HL-60 (cell line): ENCODE results near the gene SYT6.

ENCODE experiments used
- DNase-seq, 2 experiments: peaks; one replicate each; pipeline ENCODE4 v3.0.0-alpha.2; 2010 to 2020; ENCODE audit warnings: low read depth in 1 of 2, low spot score in 1 of 2
- H3K27ac ChIP-seq: fragments of 250-450 bp; sonication (Bioruptor Pico); replicated peaks from 2 replicates; pipeline ENCODE4 v1.5.1; 2020; ENCODE audit warnings: mild to moderate bottlenecking, moderate library complexity
- H3K27me3 ChIP-seq: fragments of 250-450 bp; sonication (Bioruptor Pico); 2 replicates; pipeline ENCODE4 v1.5.1; 2021; ENCODE audit warnings: mild to moderate bottlenecking, moderate library complexity; ENCODE audit not compliant: insufficient read depth, poor library complexity, severe bottlenecking
- H3K4me3 ChIP-seq: replicated peaks from 2 replicates; pipeline ENCODE4 v1.5.1; 2011; ENCODE audit warnings: mild to moderate bottlenecking, control low read depth, low read length; ENCODE audit not compliant: insufficient read depth
- GABPA ChIP-seq: IDR thresholded peaks from 2 replicates; pipeline ENCODE4 v1.6.1; 2012; ENCODE audit warnings: low read depth
- POLR2AphosphoS5 ChIP-seq: IDR thresholded peaks from 2 replicates; pipeline ENCODE4 v1.6.1; 2012; ENCODE audit warnings: low read depth
- SPI1 ChIP-seq: IDR thresholded peaks from 2 replicates; pipeline ENCODE4 v1.6.1; 2012; ENCODE audit warnings: low read depth, mild to moderate bottlenecking, borderline replicate concordance
- TF ChIP-seq, protein P1 (sequence below): IDR thresholded peaks from 2 replicates; pipeline ENCODE4 v1.6.1; 2012; ENCODE audit warnings: low read depth; ENCODE audit not compliant: insufficient replicate concordance
- TF ChIP-seq, protein P2 (sequence below): IDR thresholded peaks from one replicate; pipeline ENCODE4 v1.5.1; 2011; ENCODE audit warnings: low read length, control low read depth, inconsistent platforms; ENCODE audit not compliant: insufficient read depth

The SYT6 gene

GRCh38 chr1:114134518-114134917 lies 19.2 kb downstream of the SYT6 start:
- Histone ChIP-seq H3K27ac (no peak overlapping the region), H3K4me3 (no peak overlapping the region), H3K27me3 (no peaks in the 10 kb centered on the region)
- no peak for TF ChIP-seq GABPA
- TF ChIP-seq POLR2AphosphoS5: no peak
- TF ChIP-seq, protein P1, sequence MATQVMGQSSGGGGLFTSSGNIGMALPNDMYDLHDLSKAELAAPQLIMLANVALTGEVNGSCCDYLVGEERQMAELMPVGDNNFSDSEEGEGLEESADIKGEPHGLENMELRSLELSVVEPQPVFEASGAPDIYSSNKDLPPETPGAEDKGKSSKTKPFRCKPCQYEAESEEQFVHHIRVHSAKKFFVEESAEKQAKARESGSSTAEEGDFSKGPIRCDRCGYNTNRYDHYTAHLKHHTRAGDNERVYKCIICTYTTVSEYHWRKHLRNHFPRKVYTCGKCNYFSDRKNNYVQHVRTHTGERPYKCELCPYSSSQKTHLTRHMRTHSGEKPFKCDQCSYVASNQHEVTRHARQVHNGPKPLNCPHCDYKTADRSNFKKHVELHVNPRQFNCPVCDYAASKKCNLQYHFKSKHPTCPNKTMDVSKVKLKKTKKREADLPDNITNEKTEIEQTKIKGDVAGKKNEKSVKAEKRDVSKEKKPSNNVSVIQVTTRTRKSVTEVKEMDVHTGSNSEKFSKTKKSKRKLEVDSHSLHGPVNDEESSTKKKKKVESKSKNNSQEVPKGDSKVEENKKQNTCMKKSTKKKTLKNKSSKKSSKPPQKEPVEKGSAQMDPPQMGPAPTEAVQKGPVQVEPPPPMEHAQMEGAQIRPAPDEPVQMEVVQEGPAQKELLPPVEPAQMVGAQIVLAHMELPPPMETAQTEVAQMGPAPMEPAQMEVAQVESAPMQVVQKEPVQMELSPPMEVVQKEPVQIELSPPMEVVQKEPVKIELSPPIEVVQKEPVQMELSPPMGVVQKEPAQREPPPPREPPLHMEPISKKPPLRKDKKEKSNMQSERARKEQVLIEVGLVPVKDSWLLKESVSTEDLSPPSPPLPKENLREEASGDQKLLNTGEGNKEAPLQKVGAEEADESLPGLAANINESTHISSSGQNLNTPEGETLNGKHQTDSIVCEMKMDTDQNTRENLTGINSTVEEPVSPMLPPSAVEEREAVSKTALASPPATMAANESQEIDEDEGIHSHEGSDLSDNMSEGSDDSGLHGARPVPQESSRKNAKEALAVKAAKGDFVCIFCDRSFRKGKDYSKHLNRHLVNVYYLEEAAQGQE: no peak
- TF ChIP-seq SPI1: no peak
- TF ChIP-seq, protein P2, sequence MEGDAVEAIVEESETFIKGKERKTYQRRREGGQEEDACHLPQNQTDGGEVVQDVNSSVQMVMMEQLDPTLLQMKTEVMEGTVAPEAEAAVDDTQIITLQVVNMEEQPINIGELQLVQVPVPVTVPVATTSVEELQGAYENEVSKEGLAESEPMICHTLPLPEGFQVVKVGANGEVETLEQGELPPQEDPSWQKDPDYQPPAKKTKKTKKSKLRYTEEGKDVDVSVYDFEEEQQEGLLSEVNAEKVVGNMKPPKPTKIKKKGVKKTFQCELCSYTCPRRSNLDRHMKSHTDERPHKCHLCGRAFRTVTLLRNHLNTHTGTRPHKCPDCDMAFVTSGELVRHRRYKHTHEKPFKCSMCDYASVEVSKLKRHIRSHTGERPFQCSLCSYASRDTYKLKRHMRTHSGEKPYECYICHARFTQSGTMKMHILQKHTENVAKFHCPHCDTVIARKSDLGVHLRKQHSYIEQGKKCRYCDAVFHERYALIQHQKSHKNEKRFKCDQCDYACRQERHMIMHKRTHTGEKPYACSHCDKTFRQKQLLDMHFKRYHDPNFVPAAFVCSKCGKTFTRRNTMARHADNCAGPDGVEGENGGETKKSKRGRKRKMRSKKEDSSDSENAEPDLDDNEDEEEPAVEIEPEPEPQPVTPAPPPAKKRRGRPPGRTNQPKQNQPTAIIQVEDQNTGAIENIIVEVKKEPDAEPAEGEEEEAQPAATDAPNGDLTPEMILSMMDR: no peak
- no peak for DNase-seq

GRCh38 chr1:114133129-114133528 lies 20.5 kb downstream of the SYT6 start:
- TF ChIP-seq SPI1: no peak
- TF ChIP-seq GABPA: no peak
- no peak for TF ChIP-seq POLR2AphosphoS5
- TF ChIP-seq, protein P1: no peak
- TF ChIP-seq, protein P2: no peak
- H3K27ac ChIP-seq: no peak overlapping the region
- no peak for DNase-seq
- H3K4me3 ChIP-seq: no peak overlapping the region
- no peaks in the 10 kb centered on the region for H3K27me3 ChIP-seq

DNA sequence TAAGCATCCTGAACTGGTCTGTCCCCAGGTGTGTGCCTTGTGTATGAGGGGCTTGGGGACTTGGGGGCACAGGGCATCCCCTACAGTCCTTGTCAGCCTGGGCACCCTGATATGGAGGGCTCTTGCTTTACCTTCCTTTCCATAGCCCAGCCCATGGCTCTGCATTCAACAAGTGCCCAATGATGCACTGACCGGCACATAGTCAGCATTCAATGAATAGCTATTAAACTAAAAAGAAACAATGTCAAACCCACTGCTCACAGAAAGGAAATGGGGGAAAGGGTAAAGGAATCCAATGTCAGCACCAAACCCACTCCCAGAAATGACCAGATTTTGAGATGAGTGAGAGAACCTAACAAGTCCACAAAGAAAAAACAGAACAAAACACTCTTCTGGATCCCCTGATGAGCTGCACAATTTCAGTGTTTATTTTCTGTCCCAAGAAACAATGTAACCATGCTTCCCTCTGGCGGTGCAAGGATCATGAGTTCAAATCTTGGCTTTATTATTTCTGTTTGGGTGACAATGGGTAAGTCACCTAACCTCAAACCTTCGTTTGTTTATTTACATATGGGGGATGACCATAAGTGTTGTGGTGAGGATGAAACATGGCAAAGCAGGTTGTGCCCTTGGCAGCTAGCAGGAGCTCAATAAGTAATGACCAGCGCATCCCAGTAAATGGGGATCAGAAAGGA lies 22.0 kb downstream of the SYT6 start:
- Histone ChIP-seq H3K27me3 (no peaks in the 10 kb centered on the region), H3K27ac (no peak overlapping the region), H3K4me3 (no peak overlapping the region)
- DNase-seq: no peak
- TF ChIP-seq, protein P2: no peak
- TF ChIP-seq GABPA (no peak), POLR2AphosphoS5 (no peak), SPI1 (no peak)
- TF ChIP-seq, protein P1: no peak
